Lower leg skin (tissue), 3 donors: Measurements from ENCODE around the gene CTSO.

Source experiments
- POLR2A ChIP-seq, 2 donors: fragments of 450-650 bp; IDR thresholded peaks; one replicate each; pipeline ENCODE4 v1.6.1; 2016 to 2017; ENCODE audit warnings: antibody characterized with exemption in 2 of 2, mild to moderate bottlenecking in 1 of 2, moderate library complexity in 1 of 2
- TF ChIP-seq, protein P1 (sequence below), 3 donors: fragments of 450-650 bp; IDR thresholded peaks; one replicate each; pipeline ENCODE4 v1.5.1; 2016; ENCODE audit warnings: antibody characterized with exemption in 3 of 3, mild to moderate bottlenecking in 3 of 3, moderate library complexity in 2 of 3

DNA sequence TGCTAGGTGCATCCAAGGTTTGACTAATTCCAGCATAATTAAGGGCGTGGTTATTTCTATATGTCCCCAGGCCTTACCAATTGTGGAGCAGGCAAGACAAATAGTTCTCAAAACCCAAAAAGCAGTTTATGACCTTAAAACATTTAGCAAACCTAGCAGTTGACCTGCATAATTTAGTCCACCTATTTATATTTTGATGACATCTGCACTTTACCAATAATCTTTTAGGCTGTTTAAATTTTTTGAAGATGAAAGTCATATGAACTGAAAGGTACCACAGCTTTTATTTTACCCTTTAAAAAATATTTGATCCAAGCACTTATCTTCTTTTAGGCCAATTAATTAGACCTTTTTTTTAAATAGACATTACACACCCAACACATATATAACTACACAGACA is 77.8 kb downstream of the CTSO start:
- TF ChIP-seq, protein P1, sequence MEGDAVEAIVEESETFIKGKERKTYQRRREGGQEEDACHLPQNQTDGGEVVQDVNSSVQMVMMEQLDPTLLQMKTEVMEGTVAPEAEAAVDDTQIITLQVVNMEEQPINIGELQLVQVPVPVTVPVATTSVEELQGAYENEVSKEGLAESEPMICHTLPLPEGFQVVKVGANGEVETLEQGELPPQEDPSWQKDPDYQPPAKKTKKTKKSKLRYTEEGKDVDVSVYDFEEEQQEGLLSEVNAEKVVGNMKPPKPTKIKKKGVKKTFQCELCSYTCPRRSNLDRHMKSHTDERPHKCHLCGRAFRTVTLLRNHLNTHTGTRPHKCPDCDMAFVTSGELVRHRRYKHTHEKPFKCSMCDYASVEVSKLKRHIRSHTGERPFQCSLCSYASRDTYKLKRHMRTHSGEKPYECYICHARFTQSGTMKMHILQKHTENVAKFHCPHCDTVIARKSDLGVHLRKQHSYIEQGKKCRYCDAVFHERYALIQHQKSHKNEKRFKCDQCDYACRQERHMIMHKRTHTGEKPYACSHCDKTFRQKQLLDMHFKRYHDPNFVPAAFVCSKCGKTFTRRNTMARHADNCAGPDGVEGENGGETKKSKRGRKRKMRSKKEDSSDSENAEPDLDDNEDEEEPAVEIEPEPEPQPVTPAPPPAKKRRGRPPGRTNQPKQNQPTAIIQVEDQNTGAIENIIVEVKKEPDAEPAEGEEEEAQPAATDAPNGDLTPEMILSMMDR (IDR thresholded peaks at IDR 0.05): no peak
- no peak for TF ChIP-seq POLR2A (IDR thresholded peaks at IDR 0.05)
